Measurements from ENCODE around the gene TIMMDC1. TPM values are rescaled to one million over a fixed set of nuclear protein-coding genes. Genes with fewer than 3 reads are reported as not detected.

TIMMDC1 gene
- polyA plus RNA-seq, 1 of the 3 experiments (the other 2 are of a cell fraction): 128 TPM

DNA sequence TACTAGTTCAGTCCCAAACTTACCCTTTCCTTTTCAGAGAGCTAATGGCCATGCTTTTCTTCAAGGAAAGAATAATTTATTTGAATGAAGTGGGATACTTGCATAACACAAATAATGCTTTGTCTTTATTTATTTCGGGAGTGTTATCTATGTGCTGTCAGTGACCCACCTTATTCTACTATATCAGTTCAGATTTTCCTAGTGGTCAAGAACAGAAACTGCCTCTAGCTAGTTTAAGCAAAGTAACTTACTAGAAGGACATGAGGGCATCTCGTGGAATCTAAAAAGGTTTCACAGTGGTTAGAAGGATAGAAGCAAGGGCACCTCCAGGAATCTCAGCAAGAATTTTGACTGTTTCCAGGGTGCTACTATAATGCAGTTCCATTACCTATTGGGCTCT is 3.8 kb upstream of the TIMMDC1 start:
- no peaks in the 10 kb centered on the region for H3K9me2 ChIP-seq
- peaks cover 6 to 24% of the 10 kb centered on the region in 2 experiments for H3K36me3 ChIP-seq (replicated peaks in 1 of 2; ENCODE audit: control insufficient read depth in 1 of 2, insufficient read depth in 2 of 2, low read length in 1 of 2)
- CTCF ChIA-PET: interaction anchor here (0.8 to 1.1 kb wide), 2 partner anchors 12 to 26 kb away, joined by 3 read pairs; partner anchors contain the start of gene POGLUT1
- DNase-seq: no peak
- H3K9ac ChIP-seq: no peak overlapping the region
- no peaks in the 10 kb centered on the region for H3K27me3 ChIP-seq (ENCODE audit: insufficient read depth)
- TF ChIP-seq FOXM1 (IDR thresholded peaks at IDR 0.05; ENCODE audit: low read depth): no peak
- TF ChIP-seq, protein P1, sequence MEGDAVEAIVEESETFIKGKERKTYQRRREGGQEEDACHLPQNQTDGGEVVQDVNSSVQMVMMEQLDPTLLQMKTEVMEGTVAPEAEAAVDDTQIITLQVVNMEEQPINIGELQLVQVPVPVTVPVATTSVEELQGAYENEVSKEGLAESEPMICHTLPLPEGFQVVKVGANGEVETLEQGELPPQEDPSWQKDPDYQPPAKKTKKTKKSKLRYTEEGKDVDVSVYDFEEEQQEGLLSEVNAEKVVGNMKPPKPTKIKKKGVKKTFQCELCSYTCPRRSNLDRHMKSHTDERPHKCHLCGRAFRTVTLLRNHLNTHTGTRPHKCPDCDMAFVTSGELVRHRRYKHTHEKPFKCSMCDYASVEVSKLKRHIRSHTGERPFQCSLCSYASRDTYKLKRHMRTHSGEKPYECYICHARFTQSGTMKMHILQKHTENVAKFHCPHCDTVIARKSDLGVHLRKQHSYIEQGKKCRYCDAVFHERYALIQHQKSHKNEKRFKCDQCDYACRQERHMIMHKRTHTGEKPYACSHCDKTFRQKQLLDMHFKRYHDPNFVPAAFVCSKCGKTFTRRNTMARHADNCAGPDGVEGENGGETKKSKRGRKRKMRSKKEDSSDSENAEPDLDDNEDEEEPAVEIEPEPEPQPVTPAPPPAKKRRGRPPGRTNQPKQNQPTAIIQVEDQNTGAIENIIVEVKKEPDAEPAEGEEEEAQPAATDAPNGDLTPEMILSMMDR (IDR thresholded peaks at IDR 0.05): peak; percentile 19; the same call in 1 of the 2 replicates
- H3K9me3 ChIP-seq: no peaks in the 10 kb centered on the region
- peaks cover 0 to 3% of the 10 kb centered on the region in 2 experiments; a peak in 1 of 4 replicates for H3K4me1 ChIP-seq (ENCODE audit: control insufficient read depth in 1 of 2, insufficient read depth in 2 of 2, low read depth in 1 of 2, low read length in 1 of 2)
- H3K4me2 ChIP-seq: no peak overlapping the region
- POLR2A ChIA-PET: no interaction called here
- no peaks in the 10 kb centered on the region for H4K20me1 ChIP-seq (ENCODE audit: insufficient read depth)
- H3K79me2 ChIP-seq (ENCODE audit: insufficient read depth): peaks cover 19% of the 10 kb centered on the region
- no peak overlapping the region for H3K27ac ChIP-seq (ENCODE audit: low read depth in 2 of 2, low read length in 1 of 2)
- peaks cover 5% of the 10 kb centered on the region for H3F3A ChIP-seq (replicated peaks; ENCODE audit: insufficient read depth)
- no peak overlapping the region for H2AFZ ChIP-seq (ENCODE audit: low read depth)
- H3K4me3 ChIP-seq (ENCODE audit: low read depth in 2 of 2, low read length in 1 of 2): no peak overlapping the region
- WGBS (ENCODE audit: low lambda C conversion rate): 86% methylated on average over 2 of the region's 2 CpGs

DNA sequence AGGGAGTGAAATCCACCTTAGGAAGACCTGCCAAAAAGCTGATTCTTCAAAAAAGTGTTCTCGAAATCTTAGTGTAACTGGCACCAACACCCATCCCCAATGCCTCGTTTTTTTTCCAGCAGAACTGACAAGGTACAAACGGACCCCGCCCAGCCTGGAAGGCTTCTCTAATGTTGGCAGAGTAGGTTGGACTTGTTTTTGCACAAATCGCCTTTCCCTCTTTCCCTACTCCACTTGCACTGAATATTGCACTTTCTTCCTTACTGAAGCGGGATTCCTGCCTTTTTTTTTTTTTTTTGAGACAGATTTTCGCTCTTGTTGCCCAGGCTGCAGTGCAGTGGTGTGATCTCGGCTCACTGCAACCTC is 544 bp upstream of the TIMMDC1 start:
- Histone ChIP-seq H3K9me3 (no peaks in the 10 kb centered on the region), H3K9ac (peak overlapping the region; percentile 97), H2AFZ (ENCODE audit: low read depth) (peak overlapping the region; percentile 96), H3K4me2 (peak overlapping the region; percentile 94), H3K4me1 (ENCODE audit: control insufficient read depth in 1 of 2, insufficient read depth in 2 of 2, low read depth in 1 of 2, low read length in 1 of 2) (peaks cover 0 to 8% of the 10 kb centered on the region in 2 experiments; a peak in 1 of 4 replicates), H3F3A (replicated peaks; ENCODE audit: insufficient read depth) (peaks cover 5% of the 10 kb centered on the region), H3K9me2 (no peaks in the 10 kb centered on the region), H3K79me2 (ENCODE audit: insufficient read depth) (peaks cover 50% of the 10 kb centered on the region), H3K36me3 (replicated peaks in 1 of 2; ENCODE audit: control insufficient read depth in 1 of 2, insufficient read depth in 2 of 2, low read length in 1 of 2) (peaks cover 0 to 7% of the 10 kb centered on the region in 2 experiments), H3K27me3 (ENCODE audit: insufficient read depth) (no peaks in the 10 kb centered on the region), H4K20me1 (ENCODE audit: insufficient read depth) (no peaks in the 10 kb centered on the region), H3K4me3 (ENCODE audit: low read depth in 2 of 2, low read length in 1 of 2) (peak overlapping the region; percentile 77 to 99), H3K27ac (ENCODE audit: low read depth in 2 of 2, low read length in 1 of 2) (peak overlapping the region; percentile 71 to 93)
- POLR2A ChIA-PET: interaction anchor here (0.5 to 3.1 kb wide), 18 partner anchors 9 to 204 kb away, joined by 3 to 21 read pairs (median 4); partner anchors contain the start of genes ADPRH, ARHGAP31, COX17 and POGLUT1
- no peak for DNase-seq
- WGBS (ENCODE audit: low lambda C conversion rate): 1% methylated on average over 8 of the region's 8 CpGs
- CTCF ChIA-PET: interaction anchor here (0.6 to 1.4 kb wide), 3 partner anchors 182 to 222 kb away, joined by 3 to 7 read pairs (median 3); no protein-coding TSS in a partner anchor
- TF ChIP-seq EP300 (IDR thresholded peaks at IDR 0.05; ENCODE audit: borderline replicate concordance in 1 of 2, low read depth in 1 of 2, low read length in 1 of 2): no peak

DNA sequence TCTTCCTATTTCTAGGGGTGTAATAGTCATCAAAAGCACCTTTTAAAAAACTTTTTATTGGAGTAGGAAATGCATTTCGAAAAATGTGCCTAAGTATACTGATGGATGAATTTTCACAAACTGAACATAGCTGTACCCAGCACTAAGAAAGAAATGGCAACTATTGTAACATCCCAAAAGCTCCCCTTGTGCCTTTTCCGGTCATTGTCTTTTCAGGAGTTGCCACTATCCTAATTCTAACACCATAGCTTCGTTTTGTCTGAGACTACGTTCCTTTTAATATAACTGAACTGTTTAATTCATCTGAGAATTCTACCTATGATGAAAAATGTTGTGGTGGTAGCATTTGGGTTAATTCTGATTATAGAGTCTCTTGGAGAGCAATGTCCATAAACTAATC is 1.9 kb downstream of the TIMMDC1 start:
- POLR2A ChIA-PET: interaction anchor here (0.8 to 3.1 kb wide), 4 partner anchors 160 to 260 kb away, joined by 3 to 21 read pairs (median 6); partner anchors contain the start of genes B4GALT4, COX17 and POPDC2

More for the DNA sequence above, 1.9 kb downstream of the TIMMDC1 start:
- TF ChIP-seq NFIC (IDR thresholded peaks at IDR 0.05; ENCODE audit: borderline replicate concordance): no peak
- TF ChIP-seq, protein P2, sequence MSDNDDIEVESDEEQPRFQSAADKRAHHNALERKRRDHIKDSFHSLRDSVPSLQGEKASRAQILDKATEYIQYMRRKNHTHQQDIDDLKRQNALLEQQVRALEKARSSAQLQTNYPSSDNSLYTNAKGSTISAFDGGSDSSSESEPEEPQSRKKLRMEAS (IDR thresholded peaks at IDR 0.05; ENCODE audit: low read depth): no peak
- no peak for TF ChIP-seq GABPA (IDR thresholded peaks at IDR 0.05; ENCODE audit: low read depth)
- TF ChIP-seq GATA2 (CRISPR knock-in tag; IDR thresholded peaks at IDR 0.05): no peak
- no peak for TF ChIP-seq RAD21 (IDR thresholded peaks at IDR 0.05; ENCODE audit: low read length)
- H3K9me3 ChIP-seq: no peaks in the 10 kb centered on the region
- no peaks in the 10 kb centered on the region for H3K9me2 ChIP-seq
- no peaks in the 10 kb centered on the region for H3F3A ChIP-seq (replicated peaks; ENCODE audit: insufficient read depth)
- CTCF ChIA-PET: interaction anchor here (1.0 to 1.4 kb wide), 3 partner anchors 163 to 355 kb away, joined by 3 to 4 read pairs (median 4); no protein-coding TSS in a partner anchor
- H3K27ac ChIP-seq (ENCODE audit: low read depth in 2 of 2, low read length in 1 of 2): peak overlapping the region; percentile 25 to 93; a peak in 3 of 4 replicates
- H3K4me1 ChIP-seq (ENCODE audit: control insufficient read depth in 1 of 2, insufficient read depth in 2 of 2, low read depth in 1 of 2, low read length in 1 of 2): peaks cover 0 to 8% of the 10 kb centered on the region in 2 experiments; a peak in 1 of 4 replicates
- peaks cover 70% of the 10 kb centered on the region for H3K79me2 ChIP-seq (ENCODE audit: insufficient read depth)
- H3K27me3 ChIP-seq (ENCODE audit: insufficient read depth): no peaks in the 10 kb centered on the region
- peak overlapping the region; percentile 77 to 99 for H3K4me3 ChIP-seq (ENCODE audit: low read depth in 2 of 2, low read length in 1 of 2)
- H4K20me1 ChIP-seq (ENCODE audit: insufficient read depth): no peaks in the 10 kb centered on the region
- WGBS (ENCODE audit: low lambda C conversion rate): 39% methylated on average over 4 of the region's 4 CpGs
- peak overlapping the region; percentile 97 for H3K9ac ChIP-seq
- H3K36me3 ChIP-seq (replicated peaks in 1 of 2; ENCODE audit: control insufficient read depth in 1 of 2, insufficient read depth in 2 of 2, low read length in 1 of 2): peaks cover 20% of the 10 kb centered on the region in 2 experiments
- no peak overlapping the region for H2AFZ ChIP-seq (ENCODE audit: low read depth)
- no peak for DNase-seq
- H3K4me2 ChIP-seq: peak overlapping the region; percentile 94
